Sigmoid colon (tissue), 7 donors: ENCODE data around the gene NSFL1C. TPM values are rescaled to one million over a fixed set of nuclear protein-coding genes. Genes with fewer than 3 reads are reported as not detected.
A peak's percentile ranks its signal among the peaks of the same experiment; 100 is the strongest.

Source experiments
- DNase-seq: peaks from one replicate; pipeline ENCODE4 v3.0.0-alpha.2; 2019
- H3K27ac ChIP-seq, 4 donors: fragments of 200-600 bp; sonication (generic); one replicate each; pipeline ENCODE4 v1.5.1; 2016 to 2019; ENCODE audit warnings: mild to moderate bottlenecking in 1 of 4
- H3K27me3 ChIP-seq, 3 donors: fragments of 200-600 bp; sonication (generic); one replicate each; pipeline ENCODE4 v1.5.1; 2019; ENCODE audit warnings: mild to moderate bottlenecking in 1 of 3
- H3K36me3 ChIP-seq, 4 donors: fragments of 200-600 bp; sonication (generic); one replicate each; pipeline ENCODE4 v1.5.1; 2016 to 2019
- H3K4me1 ChIP-seq, 4 donors: fragments of 200-600 bp; sonication (generic); one replicate each; pipeline ENCODE4 v1.5.1; 2017 to 2019
- H3K4me3 ChIP-seq, 4 donors: fragments of 200-600 bp; sonication (generic); one replicate each; pipeline ENCODE4 v1.5.1; 2017 to 2019; ENCODE audit warnings: mild to moderate bottlenecking in 2 of 4, moderate library complexity in 1 of 4
- H3K9me3 ChIP-seq, 4 donors: fragments of 200-600 bp in 3 of 4; sonication (generic) in 3 of 4; one replicate each; pipeline versions ENCODE4 v1.5.1 to v1.6.1; 2013 to 2019
- EP300 ChIP-seq, 4 donors: sonication (generic); formaldehyde crosslinking; IDR thresholded peaks; one replicate each; pipeline ENCODE4 v1.6.1; 2017; ENCODE audit warnings: antibody characterized with exemption in 4 of 4
- POLR2A ChIP-seq, 2 donors: fragments of 450-650 bp; IDR thresholded peaks; one replicate each; pipeline ENCODE4 v1.6.1; 2016; ENCODE audit warnings: antibody characterized with exemption in 2 of 2, mild to moderate bottlenecking in 2 of 2, moderate library complexity in 2 of 2
- POLR2AphosphoS5 ChIP-seq, 4 donors: sonication (generic); formaldehyde crosslinking; IDR thresholded peaks; one replicate each; pipeline ENCODE4 v1.6.1; 2017; ENCODE audit warnings: antibody characterized with exemption in 4 of 4
- WGBS, 2 donors: extraction: QIAGEN DNeasy Blood & Tissue Kit; methylation state at CpG; one replicate each; pipeline ENCODE4 v1.1.7; 2013; 5-methylcytosine and 5-hydroxymethylcytosine counted together
- intact Hi-C: fragments of 100-400 bp; cut with DNase I; formaldehyde crosslinking; loops from one replicate; pipeline ENCODE4 v1.15.1; 2023
- polyA plus RNA-seq, 3 donors: library from polyadenylated mRNA; stranded (reverse); fragments of 200-250 nt; gene quantifications; one replicate each; pipeline ENCODE4 v1.2.3, GENCODE V29; 2013
- total RNA-seq, 4 donors: library from RNA; depleted of rRNA; stranded (reverse); fragments of >200 nt; gene quantifications; one replicate each; pipeline ENCODE4 v1.1.0, GENCODE V29; 2016
- TF ChIP-seq, protein P1 (sequence below), 4 experiments: fragments of 450-650 bp in 3 of 4; fragments of 200-600 bp in 1 of 4; IDR thresholded peaks; one replicate each; pipeline ENCODE4 v1.5.1; 2016 to 2019; ENCODE audit warnings: antibody characterized with exemption in 4 of 4, mild to moderate bottlenecking in 3 of 4, moderate library complexity in 2 of 4
- donor health status: healthy with polysubstance abuse.
- donor health status: Bipolar disorder and iron deficiency.
- donor health status: healthy.

Gene NSFL1C
- total and polyA plus RNA-seq, 7 donors, result 33.5 to 61.9 (median 46.5) TPM

DNA sequence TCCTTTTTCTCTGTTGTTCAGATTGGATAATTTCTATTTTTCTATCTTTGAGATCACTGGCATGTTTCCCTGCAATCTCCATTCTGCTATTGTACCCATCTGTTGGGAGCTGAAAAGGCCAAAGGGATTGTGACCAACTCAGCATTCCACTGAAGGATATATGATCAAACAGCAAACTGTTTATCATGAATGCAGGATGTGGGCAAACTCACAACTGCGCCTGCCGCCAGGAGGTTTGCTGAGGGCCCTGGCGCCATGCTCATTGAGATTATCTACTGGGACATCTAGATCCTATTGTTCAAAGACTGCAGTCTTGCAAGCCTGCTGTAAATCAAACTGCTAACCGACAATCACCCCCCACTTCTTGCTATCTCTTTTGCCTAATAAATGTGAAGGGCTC lies 69.9 kb downstream of the NSFL1C start:
- WGBS, 2 donors, result 68 to 88% methylated on average over 4 of the region's 4 CpGs
- H3K9me3 ChIP-seq, result no peaks in the 10 kb centered on the region
- no peak overlapping the region for H3K4me3 ChIP-seq
- no peak for TF ChIP-seq POLR2A (IDR thresholded peaks at IDR 0.05)
- TF ChIP-seq EP300 (IDR thresholded peaks at IDR 0.05), result no peak
- TF ChIP-seq, protein P1, sequence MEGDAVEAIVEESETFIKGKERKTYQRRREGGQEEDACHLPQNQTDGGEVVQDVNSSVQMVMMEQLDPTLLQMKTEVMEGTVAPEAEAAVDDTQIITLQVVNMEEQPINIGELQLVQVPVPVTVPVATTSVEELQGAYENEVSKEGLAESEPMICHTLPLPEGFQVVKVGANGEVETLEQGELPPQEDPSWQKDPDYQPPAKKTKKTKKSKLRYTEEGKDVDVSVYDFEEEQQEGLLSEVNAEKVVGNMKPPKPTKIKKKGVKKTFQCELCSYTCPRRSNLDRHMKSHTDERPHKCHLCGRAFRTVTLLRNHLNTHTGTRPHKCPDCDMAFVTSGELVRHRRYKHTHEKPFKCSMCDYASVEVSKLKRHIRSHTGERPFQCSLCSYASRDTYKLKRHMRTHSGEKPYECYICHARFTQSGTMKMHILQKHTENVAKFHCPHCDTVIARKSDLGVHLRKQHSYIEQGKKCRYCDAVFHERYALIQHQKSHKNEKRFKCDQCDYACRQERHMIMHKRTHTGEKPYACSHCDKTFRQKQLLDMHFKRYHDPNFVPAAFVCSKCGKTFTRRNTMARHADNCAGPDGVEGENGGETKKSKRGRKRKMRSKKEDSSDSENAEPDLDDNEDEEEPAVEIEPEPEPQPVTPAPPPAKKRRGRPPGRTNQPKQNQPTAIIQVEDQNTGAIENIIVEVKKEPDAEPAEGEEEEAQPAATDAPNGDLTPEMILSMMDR (IDR thresholded peaks at IDR 0.05), result no peak
- TF ChIP-seq POLR2AphosphoS5 (IDR thresholded peaks at IDR 0.05), result no peak
- H3K27ac ChIP-seq, result no peak overlapping the region
- peaks cover 0 to 17% (median 11%) of the 10 kb centered on the region in 4 donors for H3K4me1 ChIP-seq
- peaks cover 5 to 45% (median 10%) of the 10 kb centered on the region in 3 donors for H3K27me3 ChIP-seq
- no peaks in the 10 kb centered on the region for H3K36me3 ChIP-seq
- no peak for DNase-seq
- intact Hi-C loops, result no loop called here

DNA sequence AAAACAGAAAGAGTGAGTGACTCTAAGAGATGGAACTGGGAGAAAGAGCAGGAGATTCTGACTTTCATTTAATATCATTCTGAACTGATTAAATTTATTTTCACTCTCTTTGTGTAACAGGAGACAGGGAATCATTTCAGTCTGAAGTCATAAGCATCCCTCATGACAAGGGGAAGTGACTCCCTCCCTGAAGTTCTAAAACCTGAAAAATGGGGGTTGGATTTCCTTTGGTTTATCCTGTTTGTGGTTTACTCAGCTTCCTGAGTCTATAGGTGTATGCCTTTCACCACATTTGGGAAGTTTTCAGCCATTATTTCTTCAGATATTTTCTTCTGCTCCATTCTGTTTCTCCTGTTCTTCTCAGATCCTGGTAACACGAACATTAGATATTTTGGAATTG lies 70.4 kb downstream of the NSFL1C start:
- Histone ChIP-seq H3K4me3 (no peak overlapping the region), H3K27me3 (peaks cover 5 to 41% (median 10%) of the 10 kb centered on the region in 3 donors), H3K27ac (no peak overlapping the region), H3K9me3 (no peaks in the 10 kb centered on the region), H3K36me3 (no peaks in the 10 kb centered on the region), H3K4me1 (peaks cover 0 to 22% (median 16%) of the 10 kb centered on the region in 4 donors)
- intact Hi-C loops, result no loop called here
- WGBS, 2 donors, result 83% methylated on average over 1 of the region's 1 CpG
- DNase-seq, result no peak
- TF ChIP-seq POLR2A (IDR thresholded peaks at IDR 0.05) (no peak), EP300 (IDR thresholded peaks at IDR 0.05) (no peak), POLR2AphosphoS5 (IDR thresholded peaks at IDR 0.05) (no peak)
- TF ChIP-seq, protein P1 (IDR thresholded peaks at IDR 0.05), result no peak

DNA sequence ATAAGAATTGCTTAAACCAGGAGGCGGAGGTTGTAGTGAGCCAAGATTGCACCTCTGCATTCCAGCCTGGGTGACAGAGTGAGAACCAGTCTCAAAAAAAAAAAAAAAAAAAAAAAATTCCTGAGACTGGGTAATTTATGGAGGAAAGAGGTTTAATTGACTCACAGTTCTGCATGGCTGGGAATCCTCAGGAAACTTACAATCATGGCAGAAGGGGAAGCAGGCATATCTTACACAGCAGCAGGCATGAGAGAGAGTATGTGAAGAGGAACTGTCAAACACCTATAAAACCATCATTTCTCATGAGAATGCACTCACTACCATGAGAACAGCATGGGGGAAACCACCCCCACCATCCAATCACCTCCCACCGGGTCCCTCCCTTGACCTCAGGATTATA lies 72.0 kb downstream of the NSFL1C start:
- peaks cover 0 to 38% (median 30%) of the 10 kb centered on the region in 4 donors for H3K4me1 ChIP-seq
- 48 to 55% methylated on average over 2 of the region's 2 CpGs for WGBS, 2 donors
- intact Hi-C loops, result no loop called here

DNA sequence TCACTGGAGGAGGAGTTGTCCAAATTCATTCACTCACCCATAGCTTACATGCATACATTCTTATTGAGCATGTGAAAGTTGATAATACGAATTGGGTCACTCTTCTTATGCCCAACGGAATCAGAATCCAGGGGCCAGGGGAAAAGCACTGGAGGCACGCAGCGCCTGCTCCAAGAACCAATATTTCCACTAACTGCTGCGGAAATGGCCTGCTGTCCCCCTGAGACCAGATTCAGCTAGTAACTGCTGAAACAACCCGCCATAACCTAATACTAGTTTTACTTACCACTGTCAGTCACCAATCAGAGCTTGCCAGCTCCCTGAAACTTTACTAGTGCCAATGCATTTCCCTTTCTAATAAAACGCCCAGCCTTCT lies 73.2 kb downstream of the NSFL1C start:
- Histone ChIP-seq H3K4me1 (peaks cover 0 to 50% (median 41%) of the 10 kb centered on the region in 4 donors), H3K9me3 (no peaks in the 10 kb centered on the region), H3K36me3 (no peaks in the 10 kb centered on the region), H3K4me3 (peak overlapping the region; percentile 62 to 89 (median 83)), H3K27me3 (peaks cover 0 to 14% (median 0%) of the 10 kb centered on the region in 3 donors), H3K27ac (peak overlapping the region; percentile 81 to 83 (median 82))
- DNase-seq, result no peak
- intact Hi-C loops, result loop anchor here (1.0 to 2.0 kb wide), 2 partner anchors 68 to 73 kb away; partner anchors contain the start of gene NSFL1C
- no peak for TF ChIP-seq POLR2A (IDR thresholded peaks at IDR 0.05)
- TF ChIP-seq, protein P1 (IDR thresholded peaks at IDR 0.05), result no peak
- TF ChIP-seq POLR2AphosphoS5 (IDR thresholded peaks at IDR 0.05), result no peak
- TF ChIP-seq EP300 (IDR thresholded peaks at IDR 0.05), result no peak
- 58 to 77% methylated on average over 7 of the region's 7 CpGs for WGBS, 2 donors

More for the DNA sequence above, 72.0 kb downstream of the NSFL1C start:
- Histone ChIP-seq H3K27ac (no peak overlapping the region), H3K4me3 (no peak overlapping the region), H3K27me3 (peaks cover 5 to 25% (median 10%) of the 10 kb centered on the region in 3 donors), H3K9me3 (no peaks in the 10 kb centered on the region), H3K36me3 (no peaks in the 10 kb centered on the region)
- TF ChIP-seq, protein P1 (IDR thresholded peaks at IDR 0.05), result no peak
- no peak for TF ChIP-seq POLR2A (IDR thresholded peaks at IDR 0.05)
- TF ChIP-seq POLR2AphosphoS5 (IDR thresholded peaks at IDR 0.05), result no peak
- no peak for TF ChIP-seq EP300 (IDR thresholded peaks at IDR 0.05)
- DNase-seq, result no peak
